Activated CD4-positive, alpha-beta T cell treated with anti-CD3 and anti-CD28 coated beads, Interleukin-2, Interleukin-4, amounts not matched to agents 100 ng/mL and 50 ng/mL, durations not matched to agents 16 hours and 8 hours (primary cell): ENCODE data around the gene CATSPERZ.

Experiments used
- DNase-seq: peaks from one replicate; pipeline ENCODE4 v3.0.0-alpha.2; 2020; ENCODE audit warnings: low spot score

CATSPERZ gene

DNA sequence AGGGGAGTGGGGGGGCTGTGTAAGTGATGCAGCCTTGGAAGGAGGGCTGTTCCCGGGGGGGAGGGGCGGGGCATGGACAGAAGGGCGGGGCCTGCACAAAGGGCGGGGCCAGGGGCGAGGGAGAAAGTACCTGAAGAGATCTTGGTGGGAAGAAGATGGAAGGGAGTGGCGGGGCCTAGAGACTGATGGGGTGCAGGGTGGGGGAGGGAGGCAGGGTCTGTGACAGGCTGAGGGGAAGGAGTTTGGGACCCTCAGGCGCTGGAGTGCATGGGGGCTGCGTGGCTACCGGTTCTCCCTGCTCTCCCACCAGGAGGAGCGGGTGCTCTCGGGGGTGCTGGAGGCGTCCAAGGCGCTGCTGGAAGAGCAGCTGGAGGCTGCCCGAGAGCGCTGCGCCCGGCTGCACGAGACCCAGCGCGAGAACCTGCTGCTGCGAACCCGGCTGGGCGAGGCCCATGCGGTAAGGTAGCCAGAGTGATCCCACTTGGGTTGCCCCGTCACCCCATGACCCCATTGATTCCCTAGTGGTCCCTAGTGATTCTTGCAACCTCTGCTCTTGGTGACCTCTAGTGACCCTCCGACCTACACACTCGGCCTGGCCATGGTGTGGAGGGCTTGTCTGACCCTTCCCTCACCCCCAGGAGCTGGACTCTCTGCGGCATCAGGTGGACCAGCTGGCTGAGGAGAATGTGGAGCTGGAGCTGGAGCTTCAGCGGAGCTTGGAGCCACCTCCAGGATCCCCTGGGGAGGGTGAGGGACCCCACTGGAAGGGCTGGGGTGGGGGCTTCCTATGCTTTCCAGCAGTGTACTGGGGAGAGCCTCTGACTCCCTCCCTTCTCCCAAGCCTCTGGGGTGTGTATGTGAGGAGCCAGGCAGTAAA, 42.9 kb downstream of the CATSPERZ start:
- no peak for DNase-seq

DNA sequence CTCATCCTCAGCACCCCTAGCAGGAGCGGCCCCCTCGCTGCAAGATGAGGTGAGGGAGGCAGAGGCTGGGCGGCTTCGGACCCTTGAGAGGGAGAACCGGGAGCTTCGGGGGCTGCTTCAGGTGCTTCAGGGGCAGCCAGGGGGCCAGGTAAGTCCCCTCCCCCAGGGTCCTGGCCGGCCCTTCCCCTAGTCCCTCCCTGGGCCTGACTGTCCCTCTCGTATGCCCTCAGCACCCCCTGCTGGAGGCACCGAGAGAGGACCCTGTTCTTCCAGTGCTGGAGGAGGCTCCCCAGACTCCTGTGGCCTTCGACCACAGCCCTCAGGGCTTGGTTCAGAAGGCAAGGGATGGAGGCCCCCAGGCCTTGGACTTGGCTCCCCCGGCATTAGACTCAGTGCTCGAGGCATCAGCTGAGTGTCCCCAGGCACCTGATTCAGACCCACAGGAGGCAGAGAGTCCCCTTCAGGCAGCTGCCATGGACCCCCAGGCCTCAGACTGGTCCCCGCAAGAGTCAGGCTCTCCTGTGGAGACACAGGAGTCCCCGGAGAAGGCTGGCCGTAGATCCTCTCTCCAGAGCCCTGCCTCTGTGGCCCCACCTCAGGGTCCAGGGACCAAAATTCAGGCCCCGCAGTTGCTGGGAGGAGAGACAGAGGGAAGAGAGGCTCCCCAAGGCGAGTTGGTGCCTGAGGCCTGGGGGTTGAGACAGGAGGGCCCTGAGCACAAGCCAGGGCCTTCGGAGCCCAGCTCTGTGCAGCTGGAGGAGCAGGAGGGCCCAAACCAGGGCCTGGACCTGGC, 43.8 kb downstream of the CATSPERZ start:
- no peak for DNase-seq

DNA sequence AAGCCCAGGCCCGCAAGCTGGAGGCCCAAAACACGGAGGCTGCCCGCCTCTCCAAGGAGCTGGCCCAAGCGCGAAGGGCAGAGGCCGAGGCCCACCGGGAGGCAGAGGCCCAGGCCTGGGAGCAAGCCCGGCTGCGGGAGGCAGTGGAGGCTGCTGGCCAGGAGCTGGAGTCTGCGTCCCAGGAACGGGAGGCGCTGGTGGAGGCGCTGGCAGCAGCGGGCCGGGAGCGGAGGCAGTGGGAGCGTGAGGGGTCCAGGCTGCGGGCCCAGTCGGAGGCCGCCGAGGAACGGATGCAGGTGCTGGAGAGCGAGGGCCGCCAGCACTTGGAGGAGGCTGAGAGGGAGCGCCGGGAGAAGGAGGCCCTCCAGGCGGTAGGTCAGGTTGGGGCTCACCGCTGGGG, 44.6 kb downstream of the CATSPERZ start:
- DNase-seq = no peak

DNA sequence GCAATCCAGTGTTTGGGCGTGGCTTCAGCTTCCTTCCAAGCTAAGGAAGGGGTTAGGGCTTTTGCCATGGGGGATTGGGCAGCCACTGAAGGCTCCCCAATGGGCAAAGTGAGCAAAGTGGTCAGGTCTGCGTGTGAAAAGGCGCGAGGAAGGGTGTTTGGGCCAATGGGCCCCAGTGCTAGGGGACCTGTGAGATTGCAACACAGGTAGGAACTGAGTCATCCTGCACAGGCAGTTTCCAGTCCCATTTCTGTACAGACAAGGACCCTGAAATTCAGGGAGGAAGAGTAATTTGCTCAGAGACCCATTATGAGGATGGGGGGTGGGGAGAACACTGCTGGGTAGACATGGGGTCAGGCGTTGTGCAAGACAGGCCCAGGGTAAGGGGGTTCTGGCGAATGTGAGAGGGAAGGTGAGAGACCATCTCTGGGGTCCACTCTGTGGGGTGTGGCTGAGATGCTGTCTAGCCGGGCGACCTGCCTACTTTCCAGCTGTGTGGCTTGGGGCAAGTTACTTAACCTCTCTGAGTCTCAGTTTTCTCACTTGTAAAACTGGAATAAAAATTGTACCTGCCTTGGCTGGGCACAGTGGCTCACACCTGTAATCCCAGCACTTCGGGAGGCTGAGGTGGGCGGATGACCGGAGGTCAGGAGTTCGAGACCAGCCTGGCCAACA, 47.2 kb downstream of the CATSPERZ start:
- DNase-seq = no peak

DNA sequence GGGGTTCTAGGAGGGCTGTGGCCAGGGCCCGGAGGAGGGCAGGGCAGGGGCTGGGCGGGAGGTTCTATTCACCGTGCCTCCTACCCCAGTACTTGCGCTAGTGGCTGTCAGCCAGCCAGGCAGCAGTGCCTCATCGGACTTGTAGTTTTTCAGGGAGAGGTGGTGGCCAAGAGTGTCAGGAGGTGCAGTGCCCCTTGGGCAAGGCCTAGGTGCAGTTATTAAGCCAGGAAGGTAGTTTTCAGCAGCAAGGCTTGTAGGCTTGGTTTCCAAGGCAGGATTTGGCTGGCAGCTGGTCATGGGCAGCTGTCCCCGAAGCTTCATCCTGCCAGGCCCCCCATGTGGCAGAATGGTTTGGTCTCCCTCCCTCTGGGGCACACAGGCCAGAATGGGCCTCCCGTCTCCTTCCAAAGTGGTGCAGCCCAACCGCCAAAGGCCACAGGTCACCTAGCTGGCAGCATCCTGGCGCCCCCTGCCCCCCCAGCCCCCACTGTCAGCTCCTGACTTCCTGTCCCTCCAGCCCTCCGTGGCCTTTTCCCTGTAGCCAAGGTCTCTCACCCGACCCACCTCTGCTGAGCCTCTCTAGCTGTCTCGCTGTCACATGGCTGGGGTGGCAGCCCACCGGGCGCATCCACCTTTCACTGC, 48.3 kb downstream of the CATSPERZ start:
- no peak for DNase-seq

DNA sequence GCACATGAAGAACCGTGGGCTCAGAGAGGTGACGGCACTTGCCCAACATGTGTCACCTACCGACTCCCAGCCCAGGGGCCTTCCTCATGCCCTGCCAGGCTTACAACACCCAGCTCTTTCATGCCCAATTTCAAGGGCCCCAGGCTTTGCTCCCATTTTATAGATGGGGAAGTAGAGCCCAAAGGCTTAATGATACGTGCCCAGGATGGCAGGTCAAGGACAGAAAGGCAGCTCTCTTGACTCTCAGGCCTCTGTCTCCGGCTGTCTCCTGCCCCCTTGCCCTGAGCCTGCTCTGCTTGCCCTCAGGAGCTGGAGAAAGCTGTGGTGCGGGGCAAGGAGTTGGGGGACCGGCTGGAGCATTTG, 48.8 kb downstream of the CATSPERZ start:
- no peak for DNase-seq

DNA sequence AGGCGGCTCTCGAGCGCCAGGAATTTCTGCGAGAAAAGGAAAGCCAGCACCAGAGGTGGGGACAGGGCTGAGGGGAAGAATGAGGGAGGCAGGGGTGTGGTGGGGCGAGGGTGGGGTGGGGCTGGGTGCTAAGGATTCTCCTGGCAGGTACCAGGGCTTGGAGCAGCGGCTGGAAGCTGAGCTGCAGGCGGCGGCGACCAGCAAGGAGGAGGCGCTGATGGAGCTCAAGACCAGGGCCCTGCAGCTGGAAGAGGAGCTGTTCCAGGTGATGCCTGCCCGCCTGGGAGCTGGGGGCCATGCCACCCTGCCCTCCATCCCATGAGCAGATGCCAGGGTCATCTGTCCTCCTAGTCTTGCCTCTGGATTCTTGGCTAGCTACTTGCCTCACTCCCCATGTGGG, 49.2 kb downstream of the CATSPERZ start:
- no peak for DNase-seq

DNA sequence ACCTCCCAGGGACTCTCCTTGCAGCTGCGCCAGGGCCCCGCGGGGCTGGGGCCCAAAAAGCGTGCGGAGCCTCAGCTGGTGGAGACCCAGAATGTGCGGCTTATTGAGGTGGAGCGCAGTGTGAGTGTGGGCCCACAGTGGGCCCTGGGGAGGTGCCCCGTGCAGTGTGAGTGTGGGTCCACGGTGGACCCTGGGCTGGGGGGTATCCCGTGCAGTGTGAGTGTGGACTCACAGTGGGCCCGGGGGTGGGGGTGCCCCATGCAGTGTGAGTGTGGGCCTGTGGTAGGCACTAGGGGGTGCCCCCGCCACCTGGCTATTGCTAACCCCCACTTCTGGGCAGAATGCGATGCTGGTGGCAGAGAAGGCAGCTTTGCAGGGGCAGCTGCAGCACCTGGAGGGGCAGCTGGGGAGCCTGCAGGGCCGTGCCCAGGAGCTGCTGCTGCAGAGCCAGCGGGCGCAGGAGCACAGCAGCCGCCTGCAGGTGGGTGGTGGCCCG, 51.0 kb downstream of the CATSPERZ start:
- no peak for DNase-seq

DNA sequence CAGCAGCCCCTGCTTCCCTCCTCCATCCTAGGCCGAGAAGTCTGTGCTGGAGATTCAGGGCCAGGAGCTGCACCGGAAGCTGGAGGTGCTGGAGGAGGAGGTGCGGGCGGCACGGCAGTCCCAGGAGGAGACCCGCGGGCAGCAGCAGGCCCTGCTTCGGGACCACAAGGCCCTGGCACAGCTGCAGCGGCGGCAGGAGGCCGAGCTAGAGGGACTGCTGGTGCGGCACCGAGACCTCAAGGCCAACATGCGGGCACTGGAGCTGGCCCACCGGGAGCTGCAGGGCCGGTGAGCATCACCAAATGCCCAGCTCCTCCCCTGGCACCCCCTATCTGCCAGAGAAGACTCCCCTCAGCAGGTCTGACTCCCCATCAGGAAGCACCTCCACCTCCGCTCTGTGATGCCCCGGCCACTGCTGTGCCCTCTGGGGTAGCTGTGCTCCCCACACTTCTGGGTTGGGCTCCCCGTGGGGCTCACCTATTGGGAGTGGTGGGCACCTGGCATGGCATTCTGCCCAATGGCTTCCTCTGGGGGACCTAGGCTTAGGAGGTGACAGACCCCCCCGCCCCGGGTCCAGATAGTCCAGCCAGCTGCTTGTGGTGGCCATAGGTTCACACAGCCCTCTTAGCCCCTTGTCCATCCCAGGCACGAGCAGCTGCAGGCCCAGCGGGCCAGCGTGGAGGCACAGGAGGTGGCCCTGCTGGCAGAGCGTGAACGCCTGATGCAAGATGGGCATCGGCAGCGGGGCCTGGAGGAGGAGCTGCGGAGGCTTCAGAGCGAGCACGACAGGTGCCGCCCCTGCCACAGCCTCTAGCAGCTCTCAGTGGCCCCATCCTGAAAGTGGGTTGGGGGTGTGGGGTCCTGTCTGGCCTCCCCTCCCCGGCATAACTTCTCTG, 52.2 kb downstream of the CATSPERZ start:
- DNase-seq = no peak

DNA sequence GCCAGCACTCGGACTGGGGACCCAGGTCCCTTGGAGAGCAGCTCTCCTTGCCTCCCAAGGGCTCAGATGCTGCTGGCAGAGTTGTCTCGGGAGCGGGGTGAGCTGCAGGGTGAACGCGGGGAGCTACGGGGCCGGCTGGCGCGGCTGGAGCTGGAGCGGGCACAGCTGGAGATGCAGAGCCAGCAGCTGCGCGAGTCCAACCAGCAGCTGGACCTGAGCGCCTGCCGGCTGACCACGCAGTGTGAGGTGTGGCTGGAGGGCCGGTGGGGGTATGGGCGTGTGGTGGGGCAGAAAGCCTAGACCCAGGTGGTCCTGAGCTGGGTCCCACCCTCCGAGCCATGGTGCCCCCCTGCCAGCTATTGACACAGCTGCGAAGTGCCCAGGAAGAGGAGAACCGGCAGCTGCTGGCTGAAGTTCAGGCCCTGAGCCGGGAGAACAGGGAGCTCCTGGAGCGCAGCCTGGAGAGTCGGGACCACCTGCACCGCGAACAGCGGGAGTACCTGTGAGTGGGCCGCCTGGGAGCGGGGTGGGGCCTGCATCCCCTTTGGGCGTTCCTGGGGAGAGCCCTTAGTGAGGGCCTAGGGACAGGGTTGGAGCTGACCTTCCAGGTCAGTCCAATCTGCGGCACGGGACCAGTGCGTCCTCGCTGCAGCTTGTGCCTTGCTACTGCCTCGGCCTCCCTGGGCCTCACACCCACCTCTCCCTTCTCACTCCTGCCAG, 53.0 kb downstream of the CATSPERZ start:
- DNase-seq = no peak

DNA sequence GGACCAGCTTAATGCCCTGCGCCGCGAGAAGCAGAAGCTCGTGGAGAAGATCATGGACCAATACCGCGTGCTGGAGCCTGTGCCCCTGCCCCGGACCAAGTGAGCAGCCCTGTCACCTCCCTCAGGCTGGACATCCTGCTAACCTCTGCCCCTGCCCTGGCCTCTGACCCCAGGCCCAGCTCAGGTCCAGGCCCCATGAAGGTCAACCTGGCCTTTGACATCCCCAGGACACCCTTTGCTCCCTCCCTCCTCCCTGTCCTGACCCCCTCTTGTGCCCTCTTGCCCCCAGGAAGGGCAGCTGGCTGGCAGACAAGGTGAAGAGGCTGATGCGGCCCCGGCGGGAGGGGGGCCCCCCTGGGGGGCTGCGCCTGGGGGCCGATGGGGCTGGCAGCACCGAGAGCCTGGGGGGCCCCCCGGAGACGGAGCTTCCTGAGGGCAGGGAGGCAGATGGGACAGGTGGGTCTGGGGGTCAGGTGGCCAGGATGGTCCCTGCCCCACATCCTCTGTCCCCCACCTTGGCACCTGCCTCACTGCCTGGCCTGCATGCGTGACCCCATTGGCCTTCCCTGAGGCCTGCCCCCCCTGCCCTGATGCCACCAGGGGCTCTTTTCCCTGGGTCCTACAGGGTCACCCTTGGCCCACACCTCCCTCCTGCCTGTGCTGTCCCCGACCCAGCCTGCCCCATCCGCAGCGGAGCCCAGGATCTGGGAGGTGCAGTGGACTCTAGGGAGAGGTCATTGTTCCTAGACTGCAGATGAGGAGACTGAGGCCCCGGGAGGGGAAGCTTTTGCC, 53.8 kb downstream of the CATSPERZ start:
- no peak for DNase-seq
